Kidney (tissue), 14 donors: ENCODE measurements around the gene TIE1. TPM values are rescaled to one million over a fixed set of nuclear protein-coding genes. Genes with fewer than 3 reads are reported as not detected.

Experiments
- DNase-seq, 5 donors: peaks; one replicate each; pipeline ENCODE4 v3.0.0-alpha.2; 2013 to 2020
- FAIRE-seq: peaks from 2 replicates; lab custom pipeline; 2012; peaks lifted over from hg19 to GRCh38; lab: Jason Lieb, UNC
- H3K27ac ChIP-seq, 2 donors: one replicate each; pipeline ENCODE4 v1.7.0; 2013; ENCODE audit warnings: low read depth in 2 of 2, low read length in 2 of 2, inconsistent platforms in 1 of 2
- H3K27me3 ChIP-seq: one replicate; pipeline ENCODE4 v1.7.1; 2013; ENCODE audit warnings: low read length, inconsistent platforms; ENCODE audit not compliant: control insufficient read depth, insufficient read depth
- H3K36me3 ChIP-seq, 3 donors: one replicate each; pipeline versions ENCODE4 v1.7.0 to v1.7.1; 2013; ENCODE audit warnings: low read length in 3 of 3, control low read depth in 1 of 3, inconsistent platforms in 1 of 3; ENCODE audit not compliant: insufficient read depth in 3 of 3, control insufficient read depth in 2 of 3
- H3K4me1 ChIP-seq, 3 donors: one replicate each; pipeline versions ENCODE4 v1.7.0 to v1.7.1; 2013; ENCODE audit warnings: low read length in 3 of 3, inconsistent platforms in 1 of 3, low read depth in 1 of 3; ENCODE audit not compliant: control insufficient read depth in 2 of 3, insufficient read depth in 2 of 3
- H3K4me3 ChIP-seq, 3 donors: one replicate each; pipeline versions ENCODE4 v1.7.0 to v1.8.1; 2013; ENCODE audit warnings: low read length in 3 of 3, control low read depth in 1 of 3, inconsistent platforms in 1 of 3
- H3K9ac ChIP-seq, 3 donors: one replicate each; pipeline versions ENCODE4 v1.7.0 to v1.7.1; 2013; ENCODE audit warnings: low read length in 3 of 3, control low read depth in 1 of 3, inconsistent platforms in 1 of 3
- H3K9me3 ChIP-seq, 3 donors: one replicate each; pipeline versions ENCODE4 v1.7.0 to v1.7.1; 2013; ENCODE audit warnings: low read length in 3 of 3, control low read depth in 1 of 3, inconsistent platforms in 1 of 3; ENCODE audit not compliant: control insufficient read depth in 2 of 3, insufficient read depth in 1 of 3
- CTCF ChIP-seq: IDR thresholded peaks from 3 replicates; pipeline ENCODE4 v1.5.1; 2012; ENCODE audit warnings: mild to moderate bottlenecking, moderate library complexity, borderline replicate concordance; ENCODE audit not compliant: insufficient read depth; ENCODE audit errors: extremely low read depth
- intact Hi-C: fragments of 100-400 bp; cut with DNase I; formaldehyde crosslinking; loops from one replicate; pipeline ENCODE4 v1.11.1; 2022
- polyA plus RNA-seq: library from polyadenylated mRNA; stranded (reverse); fragments of 350-450 nt; fragmentation: Illumina TruSeq; extraction: RNeasy Lipid Tissue Mini Kit (QIAGEN cat#74804); gene quantifications from one replicate; pipeline ENCODE4 v1.2.3, GENCODE V29; 2014; ENCODE audit warnings: low read depth, low replicate concordance; ENCODE audit not compliant: insufficient read depth
- total RNA-seq: library from RNA; stranded (reverse); fragmentation: NEBNext Ultra II Directional; extraction: Animal tissue kit (Norgen Biotek cat#: 25700); gene quantifications from one replicate; pipeline ENCODE4 v1.2.1, GENCODE V29; 2021
- donor health status: control.
- donor health status: control.
- donor health status: control.
- donor health status: control.
- donor health status: control.
- donor health status: DM: yes; HTN: yes; CAD: no.
- donor health status: Normal renal cell carcinoma (clear cell type).

The TIE1 gene
- total and polyA plus RNA-seq, 2 donors from 2014 or later: 15.0 to 46.3 TPM

GRCh38 chr1:43288785-43289706 is 11.7 kb upstream of the TIE1 start:
- no peak for TF ChIP-seq CTCF
- peak in 1 of 5 donors; percentile 18 for DNase-seq

GRCh38 chr1:43292216-43292615 is 8.6 kb upstream of the TIE1 start:
- no peaks in the 10 kb centered on the region for H3K9me3 ChIP-seq
- no peaks in the 10 kb centered on the region for H3K27me3 ChIP-seq
- no peak overlapping the region for H3K4me3 ChIP-seq
- DNase-seq (no peak), FAIRE-seq (no peak)
- intact Hi-C loops: no loop called here
- no peak for TF ChIP-seq CTCF
- peaks cover 5 to 22% (median 19%) of the 10 kb centered on the region in 3 donors for H3K4me1 ChIP-seq
- H3K9ac ChIP-seq: no peak overlapping the region
- no peak overlapping the region for H3K27ac ChIP-seq
- no peaks in the 10 kb centered on the region for H3K36me3 ChIP-seq

More at GRCh38 chr1:43288785-43289706, 11.7 kb upstream of the TIE1 start:
- Histone ChIP-seq H3K4me1 (peaks cover 0 to 17% (median 12%) of the 10 kb centered on the region in 3 donors), H3K27ac (no peak overlapping the region), H3K27me3 (no peaks in the 10 kb centered on the region), H3K36me3 (no peaks in the 10 kb centered on the region), H3K9ac (no peak overlapping the region), H3K9me3 (no peaks in the 10 kb centered on the region), H3K4me3 (no peak overlapping the region)
- intact Hi-C loops: no loop called here
- FAIRE-seq: no peak

GRCh38 chr1:43292679-43293078 is 8.1 kb upstream of the TIE1 start:
- intact Hi-C loops: no loop called here
- Histone ChIP-seq H3K36me3 (no peaks in the 10 kb centered on the region), H3K9ac (no peak overlapping the region), H3K4me3 (no peak overlapping the region), H3K27ac (no peak overlapping the region), H3K27me3 (no peaks in the 10 kb centered on the region), H3K9me3 (no peaks in the 10 kb centered on the region), H3K4me1 (peaks cover 5 to 22% (median 19%) of the 10 kb centered on the region in 3 donors)
- no peak for TF ChIP-seq CTCF
- no peak for FAIRE-seq
- DNase-seq: no peak
